ENCODE data around the gene CFAP410. TPM values are rescaled to one million over a fixed set of nuclear protein-coding genes. Genes with fewer than 3 reads are reported as not detected.

The CFAP410 gene
- 15.6 and 16.9 TPM in 2 replicates for total RNA-seq (2014; rRNA removed; shearing (Covaris generic))

GRCh38 chr21:44338971-44339910 lies at the start of gene CFAP410:
CFAP410 (minus strand) TSS chr21:44339390; CDS start chr21:44339194, 196 bp downstream.

GRCh38 chr21:44353191-44353970 lies 14.2 kb upstream of the CFAP410 start, which contains the start of gene TRPM2:
TRPM2 (plus strand) TSS chr21:44353621; CDS start chr21:44353701, 80 bp downstream.

GRCh38 chr21:44299458-44300261 lies 39.5 kb downstream of the CFAP410 start, which contains the start of gene PFKL:
PFKL (plus strand) TSS chr21:44300053; CDS start chr21:44300106, 53 bp downstream.

GRCh38 chr21:44285138-44285992 lies 53.8 kb downstream of the CFAP410 start, which contains the start of gene AIRE:
AIRE (plus strand) TSS chr21:44285876; CDS start chr21:44286007, 131 bp downstream.

Other genes starting within 250 kb of the CFAP410 start
- 28.7 and 37.9 TPM in 2 replicates for gene PWP2, start 232.0 kb downstream of the CFAP410 start, total RNA-seq (2014; rRNA removed; shearing (Covaris generic))
- 32.6 TPM in 2 replicates for gene GATD3, start 205.7 kb downstream of the CFAP410 start, total RNA-seq (2014; rRNA removed; shearing (Covaris generic))
- gene ICOSLG, start 98.4 kb downstream of the CFAP410 start, total RNA-seq (2014; rRNA removed; shearing (Covaris generic)) = 0.26 and 0.27 TPM in 2 replicates
- gene DNMT3L, start 77.5 kb downstream of the CFAP410 start, total RNA-seq (2014; rRNA removed; shearing (Covaris generic)) = not detected in 2 replicates
- not detected in 2 replicates for gene AIRE, start 53.5 kb downstream of the CFAP410 start, total RNA-seq (2014; rRNA removed; shearing (Covaris generic))
- gene PFKL, start 39.3 kb downstream of the CFAP410 start, total RNA-seq (2014; rRNA removed; shearing (Covaris generic)) = 78.9 and 92.7 TPM in 2 replicates
- gene TRPM2, start 14.2 kb upstream of the CFAP410 start, total RNA-seq (2014; rRNA removed; shearing (Covaris generic)) = 11.1 and 11.2 TPM in 2 replicates
- gene LRRC3, start 116.1 kb upstream of the CFAP410 start, total RNA-seq (2014; rRNA removed; shearing (Covaris generic)) = 0.08 and 0.11 TPM in 2 replicates
- gene KRTAP10-1, start 200.8 kb upstream of the CFAP410 start, total RNA-seq (2014; rRNA removed; shearing (Covaris generic)) = not detected in 2 replicates
- not detected in 2 replicates for gene KRTAP10-2, start 212.1 kb upstream of the CFAP410 start, total RNA-seq (2014; rRNA removed; shearing (Covaris generic))
- gene KRTAP10-3, start 219.4 kb upstream of the CFAP410 start, total RNA-seq (2014; rRNA removed; shearing (Covaris generic)) = not detected in 2 replicates
- not detected in 2 replicates for gene KRTAP10-4, start 234.3 kb upstream of the CFAP410 start, total RNA-seq (2014; rRNA removed; shearing (Covaris generic))
- not detected in 2 replicates for gene KRTAP10-5, start 241.2 kb upstream of the CFAP410 start, total RNA-seq (2014; rRNA removed; shearing (Covaris generic))

Measured in A375 (cell line).